GM11168 (cell line): Measurements from ENCODE around the gene TAP1.

Experiments used
- in situ Hi-C: fragments of 300-500 bp; cut with MboI; formaldehyde crosslinking; loops from one replicate; pipeline ENCODE4 v1.12.0; 2022; ENCODE audit warnings: low sequenced_read_pairs; ENCODE audit not compliant: unreplicated experiment

Gene TAP1

GRCh38 chr6:32853541-32854375 lies at the start of gene TAP1, which contains the start of gene PSMB9:
TSS of gene TAP1 (minus strand) at chr6:32853704. CDS start at chr6:32853636, 68 bp downstream.
TSS of gene PSMB9 (plus strand) at chr6:32854192. CDS start at chr6:32854230, 38 bp downstream.
- in situ Hi-C loops: no loop called here

GRCh38 chr6:32895006-32895345 lies 41.5 kb upstream of the TAP1 start:
- in situ Hi-C loops: no loop called here

- in situ Hi-C loops: loop anchor here (5.0 kb wide), 1 partner anchor 98 kb away; no protein-coding TSS in a partner anchor
These were observed 40.8 kb upstream of the TAP1 start for GRCh38 chr6:32894085-32895005.

- in situ Hi-C loops: loop anchor here (5.0 kb wide), 1 partner anchor 101 kb away; no protein-coding TSS in a partner anchor
These were observed 37.3 kb upstream of the TAP1 start for GRCh38 chr6:32890831-32891230.

- in situ Hi-C loops: loop anchor here (5.0 to 10.0 kb wide), 2 partner anchors 48 to 85 kb away; no protein-coding TSS in a partner anchor
These were observed 36.0 kb upstream of the TAP1 start for GRCh38 chr6:32889533-32889932.

- in situ Hi-C loops: loop anchor here (5.0 to 10.0 kb wide), 2 partner anchors 49 to 86 kb away; no protein-coding TSS in a partner anchor
These were observed 35.1 kb upstream of the TAP1 start for GRCh38 chr6:32888576-32888975.

GRCh38 chr6:32887616-32888015 lies 34.1 kb upstream of the TAP1 start:
- in situ Hi-C loops: loop anchor here (5.0 to 10.0 kb wide), 2 partner anchors 50 to 87 kb away; no protein-coding TSS in a partner anchor

GRCh38 chr6:32886681-32887383 lies 33.3 kb upstream of the TAP1 start:
- in situ Hi-C loops: loop anchor here (5.0 to 10.0 kb wide), 2 partner anchors 50 to 88 kb away; no protein-coding TSS in a partner anchor

- in situ Hi-C loops: loop anchor here (5.0 to 10.0 kb wide), 2 partner anchors 52 to 89 kb away; no protein-coding TSS in a partner anchor
These were observed 32.3 kb upstream of the TAP1 start for GRCh38 chr6:32885698-32886286.

- in situ Hi-C loops: loop anchor here (10.0 kb wide), 1 partner anchor 91 kb away; no protein-coding TSS in a partner anchor
These were observed 30.3 kb upstream of the TAP1 start for GRCh38 chr6:32883789-32884188.

GRCh38 chr6:32882879-32883250 lies 29.4 kb upstream of the TAP1 start:
- in situ Hi-C loops: loop anchor here (10.0 kb wide), 1 partner anchor 92 kb away; no protein-coding TSS in a partner anchor

GRCh38 chr6:32880962-32881361 lies 27.5 kb upstream of the TAP1 start:
- in situ Hi-C loops: loop anchor here (10.0 kb wide), 1 partner anchor 94 kb away; no protein-coding TSS in a partner anchor

GRCh38 chr6:32879691-32880090 lies 26.2 kb upstream of the TAP1 start:
- in situ Hi-C loops: loop anchor here (10.0 kb wide), 1 partner anchor 95 kb away; no protein-coding TSS in a partner anchor

- in situ Hi-C loops: no loop called here
These were observed 23.1 kb upstream of the TAP1 start for GRCh38 chr6:32876603-32877002.

GRCh38 chr6:32873947-32874346 lies 20.4 kb upstream of the TAP1 start:
- in situ Hi-C loops: loop anchor here (5.0 kb wide), 1 partner anchor 42 kb away; no protein-coding TSS in a partner anchor

GRCh38 chr6:32868257-32868788 lies 14.8 kb upstream of the TAP1 start:
- in situ Hi-C loops: no loop called here

- in situ Hi-C loops: no loop called here
These were observed 14.2 kb upstream of the TAP1 start for GRCh38 chr6:32867554-32868256.

GRCh38 chr6:32867022-32867477 lies 13.5 kb upstream of the TAP1 start:
- in situ Hi-C loops: no loop called here
